Measurements from ENCODE around the gene NLGN3.
"Not testable (repeated sequence)": the region's sequence is repeated elsewhere in the genome, so short reads cannot be mapped to it uniquely, and the experiment has no call there.

NLGN3 gene

DNA sequence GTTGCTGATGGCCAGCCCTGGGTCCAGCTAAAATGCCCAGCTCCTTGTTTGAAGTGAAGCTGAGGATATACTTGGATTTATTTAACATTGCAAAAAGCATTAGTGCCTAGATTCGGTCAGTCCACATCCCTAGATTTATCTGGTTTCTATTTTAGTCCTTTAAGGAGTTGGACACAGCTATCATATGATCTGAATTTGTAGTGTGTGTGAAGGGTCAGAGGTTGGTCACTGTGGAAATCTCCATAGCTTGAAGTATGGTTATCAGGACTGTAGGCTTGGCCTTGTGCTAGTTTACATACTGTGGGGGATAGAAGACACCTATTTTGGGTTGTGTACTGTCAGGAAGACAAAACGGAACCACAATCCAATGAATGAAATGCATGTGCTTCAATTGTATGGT is 28.8 kb downstream of the NLGN3 start:
- DNase-seq: no peak

DNA sequence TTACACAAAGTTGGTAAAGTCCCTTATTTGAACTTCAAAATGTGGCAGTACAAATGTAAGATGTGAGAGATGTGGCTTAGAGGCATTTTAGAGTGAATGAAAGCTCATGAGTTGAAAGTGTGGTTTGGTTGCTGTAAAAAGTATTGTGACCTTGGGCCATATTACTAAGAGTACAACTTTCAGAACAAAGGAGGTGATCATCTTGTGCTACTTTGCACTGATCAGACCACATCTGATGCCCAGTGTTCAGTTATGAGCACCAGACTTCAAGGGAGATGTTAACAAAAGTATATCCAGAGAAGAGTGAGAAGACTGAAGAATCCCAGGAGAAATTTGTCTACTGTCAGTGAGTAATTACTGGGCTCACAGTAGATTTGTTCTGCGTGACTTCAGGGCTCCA is 30.2 kb downstream of the NLGN3 start:
- DNase-seq: no peak

DNA sequence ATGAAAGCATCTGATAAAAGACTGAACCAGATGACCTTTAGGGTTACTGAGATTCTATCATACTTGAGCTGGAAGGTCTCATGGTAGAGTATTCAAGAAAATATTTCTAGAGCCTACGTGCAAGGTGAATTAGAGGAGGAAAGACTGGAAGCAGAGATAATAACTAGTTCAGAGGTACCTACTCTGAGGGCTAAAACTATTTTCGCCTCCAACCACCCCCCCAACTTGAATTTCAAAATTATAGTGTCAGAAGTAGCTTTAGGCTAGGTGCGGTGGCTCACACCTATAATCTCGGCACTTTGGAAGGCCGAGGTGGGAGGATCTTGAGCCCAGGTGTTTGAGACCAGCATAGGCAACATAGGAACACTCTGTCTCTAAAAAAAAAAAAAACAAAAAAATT is 30.9 kb downstream of the NLGN3 start:
- no peak for DNase-seq

DNA sequence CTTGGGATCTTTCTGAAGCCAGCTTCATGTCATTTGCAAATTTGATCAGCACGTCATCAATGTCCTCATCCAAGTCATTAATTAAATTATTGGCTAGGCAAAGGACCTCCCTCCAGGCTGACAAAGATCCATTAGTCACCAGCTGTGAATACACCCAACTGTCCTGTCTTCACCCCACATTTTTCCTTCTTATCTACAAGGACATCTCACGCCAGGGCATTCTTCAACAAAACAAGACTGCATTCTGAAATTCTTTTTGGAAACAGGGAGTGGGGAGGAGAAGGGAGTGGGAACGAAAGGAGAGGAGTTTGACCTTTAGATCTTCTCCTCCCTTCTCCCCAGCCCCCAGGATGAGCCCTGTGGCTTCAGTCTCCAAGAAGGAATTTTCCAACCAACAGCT is 32.7 kb downstream of the NLGN3 start:
- DNase-seq: no peak

DNA sequence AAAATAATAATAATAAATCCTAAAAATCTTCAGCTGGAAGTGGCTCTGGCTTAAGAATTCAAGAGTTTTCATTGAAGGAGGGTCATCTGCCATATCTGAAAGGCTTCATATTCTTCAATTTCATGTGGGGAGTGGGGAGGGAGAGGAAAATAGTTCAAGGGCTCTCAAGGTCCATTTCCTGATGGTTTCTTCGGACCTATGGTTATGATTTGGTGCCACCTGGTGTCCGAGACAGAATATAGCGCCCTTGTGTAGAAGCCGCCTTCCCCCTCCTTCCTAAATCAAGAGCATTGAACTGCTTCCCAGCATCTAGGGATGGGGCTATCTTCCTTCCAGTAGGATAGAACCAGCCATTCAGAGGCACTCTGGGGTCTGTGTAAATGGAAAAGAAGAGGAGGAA is 34.3 kb downstream of the NLGN3 start:
- no peak for DNase-seq

DNA sequence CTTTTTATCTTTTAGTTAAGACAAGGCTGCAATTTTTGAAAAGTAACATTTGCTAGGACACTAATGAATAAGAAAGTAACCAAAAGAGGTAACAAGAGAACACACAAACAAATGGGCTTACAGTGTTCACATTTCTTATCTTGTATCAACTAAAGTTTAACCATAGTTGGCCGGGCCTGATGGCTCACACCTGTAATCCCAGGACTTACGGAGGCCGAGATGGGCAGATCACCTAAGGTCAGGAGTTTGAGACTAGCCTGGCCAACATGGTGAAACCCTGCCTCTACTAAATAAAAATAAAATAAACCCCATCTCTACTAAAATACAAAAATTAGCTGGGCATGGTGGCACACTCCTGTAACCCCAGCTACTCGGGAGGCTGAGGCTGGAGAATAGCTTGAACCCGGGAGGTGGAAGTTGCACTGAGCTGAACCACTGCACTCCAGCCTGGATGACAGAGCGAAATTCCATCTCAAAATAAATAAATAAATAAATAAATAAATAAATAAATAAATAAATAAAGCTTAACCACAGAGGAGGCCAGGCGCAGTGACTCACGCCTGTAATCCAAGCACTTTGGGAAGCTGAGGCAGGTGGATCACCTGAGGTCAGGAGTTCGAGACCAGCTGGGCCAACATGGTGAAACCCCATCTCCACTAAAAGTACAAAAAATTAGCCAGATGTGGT is 36.1 kb downstream of the NLGN3 start:
- DNase-seq: not testable (repeated sequence)

DNA sequence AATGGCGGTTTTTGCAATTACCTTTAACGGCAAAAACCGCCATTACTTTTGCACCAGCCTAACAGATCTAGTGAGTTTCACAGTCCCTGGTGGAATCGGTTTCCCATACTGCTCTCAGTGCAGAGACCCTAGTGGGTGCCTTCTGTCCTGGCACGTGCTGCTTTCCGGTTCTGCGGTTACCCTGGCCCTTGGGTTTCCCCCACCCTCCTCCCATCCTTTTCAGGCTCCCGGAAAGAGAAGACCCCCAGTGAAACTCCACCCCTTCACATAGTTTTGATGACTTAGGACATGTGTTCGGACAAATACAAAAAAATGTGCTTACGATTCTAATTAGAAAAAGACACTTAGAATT is 36.9 kb downstream of the NLGN3 start:
- no peak for DNase-seq

DNA sequence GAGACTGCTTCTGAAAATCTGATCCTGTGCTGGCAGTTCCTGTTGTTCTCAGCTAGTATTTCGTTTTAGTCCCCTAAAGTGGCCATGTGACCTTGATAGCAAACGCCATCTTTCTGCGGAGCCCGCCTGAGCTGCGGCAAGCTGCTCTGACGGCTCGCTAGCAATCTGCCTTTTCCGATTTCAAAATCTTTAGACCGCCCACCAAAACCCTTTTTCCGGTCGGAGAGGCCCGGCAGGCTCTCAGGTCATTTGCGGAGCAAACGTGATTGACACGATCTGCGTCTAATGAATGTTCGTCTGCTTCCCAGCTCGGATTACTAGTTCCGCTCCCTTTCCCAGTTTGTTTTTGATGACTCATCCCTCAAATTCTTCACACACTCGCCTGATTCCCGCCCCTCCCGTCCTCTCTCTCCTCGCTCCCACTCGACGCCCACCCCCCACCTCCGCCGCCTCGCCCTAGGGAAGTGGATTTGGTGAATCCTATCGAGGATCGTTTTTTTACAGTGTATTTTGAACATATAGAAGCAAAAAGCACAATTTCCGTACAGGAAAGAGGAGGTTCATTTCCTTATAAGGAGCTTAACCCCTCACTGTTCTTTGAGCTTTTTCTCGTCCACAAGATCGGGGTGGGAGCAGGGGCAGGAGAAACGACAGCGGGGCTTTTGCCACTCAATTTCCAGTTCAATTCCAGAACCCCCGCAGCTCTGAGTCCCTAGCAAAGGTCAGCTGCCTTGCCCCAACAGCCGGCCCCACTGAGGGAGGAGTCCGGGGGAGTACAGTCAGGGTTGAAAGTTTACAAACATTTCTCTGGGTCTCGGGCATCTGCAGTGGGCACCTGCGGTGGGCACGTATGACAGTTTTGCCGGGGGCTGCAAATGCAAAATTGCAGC is 37.5 kb downstream of the NLGN3 start:
- DNase-seq: peak; percentile 89

DNA sequence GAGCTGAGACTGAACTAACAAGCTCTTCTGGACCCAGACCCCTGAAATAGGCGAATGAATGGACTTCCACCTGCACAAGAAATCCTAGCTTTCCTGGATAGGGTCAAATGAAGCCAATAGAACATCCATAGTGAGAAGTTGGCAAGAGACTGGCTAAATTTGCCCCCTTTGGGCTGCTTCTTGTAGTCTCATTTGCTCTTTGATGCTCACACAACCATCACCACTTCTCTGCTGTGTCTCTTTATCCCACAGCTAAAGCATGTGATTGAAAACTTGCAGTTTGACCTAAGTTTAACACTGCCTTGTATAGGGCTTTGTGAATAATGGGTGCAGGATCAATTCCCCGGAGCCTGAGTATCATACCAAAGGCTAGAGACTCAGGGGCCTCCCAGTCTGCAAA is 38.2 kb downstream of the NLGN3 start:
- no peak for DNase-seq

DNA sequence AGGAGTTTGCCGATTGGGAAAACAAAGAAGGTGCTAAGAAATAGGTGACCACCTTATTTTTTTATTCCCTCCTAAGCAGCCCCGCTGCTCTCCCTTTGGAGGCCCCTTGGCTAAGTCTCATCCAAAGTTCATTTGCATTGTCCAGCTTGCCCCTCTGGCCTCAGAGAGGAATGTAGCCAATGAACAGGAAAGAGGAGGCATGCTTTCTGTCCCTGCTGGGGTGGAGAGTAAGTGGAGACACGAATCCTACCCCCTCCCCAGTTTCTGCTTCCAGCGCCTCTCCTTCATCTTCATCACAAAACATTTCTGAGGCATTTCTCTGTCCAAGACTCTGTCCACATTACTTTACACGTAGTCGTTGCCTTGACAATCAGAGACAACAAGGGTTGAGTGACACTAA is 38.7 kb downstream of the NLGN3 start:
- DNase-seq: no peak

DNA sequence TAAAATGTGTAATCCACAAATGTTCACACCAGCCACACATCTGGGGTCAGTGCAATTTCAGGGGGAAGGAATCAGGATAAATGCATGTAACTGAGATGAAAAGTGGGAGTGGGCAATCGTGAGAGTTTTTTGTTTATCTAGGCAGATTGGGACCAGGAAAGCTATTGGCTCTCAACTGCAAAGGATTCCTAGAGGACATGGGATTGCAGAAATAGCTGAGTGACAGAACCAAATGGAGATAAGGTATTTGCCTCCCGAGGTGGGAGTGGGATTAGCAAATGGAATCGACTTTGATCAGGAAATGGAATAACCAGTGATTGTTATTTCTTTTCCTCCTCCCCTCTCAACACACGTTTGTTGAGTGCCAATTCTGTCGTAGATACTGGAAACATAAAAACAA is 39.5 kb downstream of the NLGN3 start:
- no peak for DNase-seq

DNA sequence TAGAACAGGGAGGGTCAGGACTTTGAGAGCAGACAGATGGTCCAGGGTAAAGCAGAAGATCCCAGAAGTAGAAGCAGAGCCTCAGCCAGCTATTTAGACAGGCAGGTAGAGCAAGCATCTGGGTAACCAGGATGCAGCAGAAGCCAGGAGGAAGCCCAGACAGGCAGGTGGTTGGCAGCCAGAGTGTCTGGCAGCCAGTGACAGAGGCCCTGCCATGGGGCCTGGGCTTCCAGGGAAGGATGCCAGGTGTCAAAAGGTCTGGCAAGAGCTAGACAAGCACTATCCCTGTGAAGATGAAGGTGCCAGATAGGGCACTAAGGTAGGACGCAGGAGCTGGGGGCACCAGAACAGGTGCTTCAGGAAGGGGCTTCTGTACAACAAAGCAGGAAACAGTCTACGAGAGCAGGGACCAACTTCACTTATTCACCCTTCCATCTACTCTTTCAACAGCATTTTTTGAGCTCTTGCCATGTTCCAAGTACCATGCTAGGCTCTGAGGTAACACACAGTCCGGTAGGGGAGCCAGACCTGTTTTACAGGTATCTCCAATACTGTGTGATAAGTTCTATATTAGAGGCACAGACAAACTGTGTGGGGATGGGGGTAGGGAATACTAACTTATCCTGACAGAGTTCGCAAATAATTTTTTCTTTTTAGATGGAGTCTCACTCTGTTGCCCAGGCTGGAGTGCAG is 40.3 kb downstream of the NLGN3 start:
- DNase-seq: no peak

DNA sequence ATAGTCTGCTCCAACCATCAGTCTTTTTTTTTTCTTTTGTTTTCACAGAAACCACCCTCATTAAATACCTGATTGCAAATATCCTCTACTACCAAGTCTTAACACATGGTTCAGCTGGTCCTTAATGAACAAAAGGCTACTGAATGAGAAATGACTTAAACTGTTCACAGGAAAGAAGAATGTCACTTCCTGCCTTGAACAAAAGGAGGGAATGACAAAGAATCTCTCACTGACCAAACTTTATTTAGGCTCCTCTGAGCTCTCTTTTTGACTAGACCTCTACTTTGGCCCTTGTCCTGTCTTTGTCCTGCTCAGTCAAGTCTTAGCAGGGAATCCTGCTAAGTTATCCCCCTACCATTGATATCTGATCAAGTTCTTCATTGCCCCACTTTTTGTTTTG is 46.6 kb downstream of the NLGN3 start:
- DNase-seq: no peak

DNA sequence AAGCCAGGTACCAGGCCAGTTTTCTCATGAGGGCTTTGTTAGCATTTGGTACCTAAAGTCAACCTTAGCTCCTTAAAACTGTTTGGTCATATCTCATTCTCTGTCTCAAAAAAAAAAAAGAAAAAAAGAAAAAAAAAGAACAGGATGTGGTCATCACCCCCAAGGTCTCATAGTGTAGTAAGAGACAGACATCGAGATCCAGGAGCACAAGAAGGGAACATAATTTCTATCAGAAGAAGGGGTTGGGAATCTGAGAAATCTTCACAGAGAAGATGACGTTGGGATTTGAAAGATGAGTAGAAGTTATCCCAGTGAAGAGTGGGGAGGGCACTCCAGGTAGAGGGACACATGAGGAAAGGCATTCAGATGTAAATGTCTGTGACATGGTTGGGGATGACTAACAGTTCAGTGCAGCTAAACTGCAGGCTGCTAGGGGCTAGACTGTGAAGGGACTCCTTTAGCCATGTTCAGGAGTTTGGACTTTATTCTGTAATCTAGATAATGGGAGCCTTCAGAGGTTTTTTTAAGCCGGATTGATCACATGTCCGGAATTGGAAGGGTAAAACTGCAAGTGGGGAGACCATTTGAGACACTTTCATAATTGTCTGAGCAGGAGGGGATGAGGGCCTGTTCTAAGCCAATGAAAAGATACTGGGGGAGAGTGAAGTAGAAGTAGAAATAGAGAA is 51.5 kb downstream of the NLGN3 start:
- DNase-seq: no peak

DNA sequence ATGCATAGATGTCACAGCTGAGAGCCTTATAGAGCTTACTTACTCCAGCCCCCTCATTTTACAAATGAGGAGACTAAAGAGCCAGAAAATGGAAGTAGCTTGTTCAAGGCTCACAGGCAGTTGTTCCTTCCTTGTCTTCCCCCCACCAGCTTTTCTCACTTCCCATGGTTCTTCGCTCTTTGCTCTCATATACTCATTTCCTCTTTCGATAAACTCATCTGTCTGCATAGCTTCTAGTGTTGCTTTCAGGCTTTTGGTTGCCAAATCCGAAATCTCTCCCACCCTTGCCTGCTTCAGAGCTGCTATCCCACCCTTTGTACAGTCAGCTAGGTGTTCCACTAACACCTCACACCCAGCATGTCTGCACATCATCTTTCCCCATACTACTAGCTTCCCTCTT is 53.4 kb downstream of the NLGN3 start:
- no peak for DNase-seq

DNA sequence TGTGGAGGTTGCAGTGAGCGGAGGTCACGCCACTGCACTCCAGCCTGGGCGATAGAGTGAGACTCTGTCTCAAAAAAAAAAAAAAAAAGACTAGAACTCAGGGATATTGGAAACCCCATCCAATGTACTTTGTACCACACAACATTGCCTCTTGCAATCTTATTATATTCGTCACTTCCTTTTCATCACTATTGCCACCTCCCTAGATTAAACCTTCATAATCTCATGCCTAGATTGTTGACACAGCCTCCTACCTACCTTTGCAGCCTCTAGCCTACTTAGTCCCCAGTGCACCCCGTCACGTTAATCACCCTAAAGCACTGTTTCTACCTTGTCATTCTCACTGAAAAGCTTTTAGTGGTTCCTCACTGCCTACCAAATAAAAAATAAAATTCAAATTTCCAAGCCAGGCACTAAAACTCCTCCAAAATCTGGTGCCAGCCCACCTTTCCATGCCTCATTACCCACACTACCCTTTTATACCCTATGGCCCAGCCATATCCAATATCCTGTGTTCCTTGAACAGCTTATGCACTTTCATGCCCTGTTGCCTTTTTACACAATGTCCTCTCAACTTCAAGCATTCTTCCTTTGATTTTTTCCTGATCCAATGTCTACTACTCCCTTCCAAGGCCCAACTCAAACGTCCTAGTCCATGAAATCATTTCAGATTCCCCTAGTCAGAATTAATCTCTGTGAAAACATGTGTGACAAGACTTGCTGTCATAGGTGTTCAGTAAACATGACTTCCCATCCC is 54.8 kb downstream of the NLGN3 start:
- no peak for DNase-seq

DNA sequence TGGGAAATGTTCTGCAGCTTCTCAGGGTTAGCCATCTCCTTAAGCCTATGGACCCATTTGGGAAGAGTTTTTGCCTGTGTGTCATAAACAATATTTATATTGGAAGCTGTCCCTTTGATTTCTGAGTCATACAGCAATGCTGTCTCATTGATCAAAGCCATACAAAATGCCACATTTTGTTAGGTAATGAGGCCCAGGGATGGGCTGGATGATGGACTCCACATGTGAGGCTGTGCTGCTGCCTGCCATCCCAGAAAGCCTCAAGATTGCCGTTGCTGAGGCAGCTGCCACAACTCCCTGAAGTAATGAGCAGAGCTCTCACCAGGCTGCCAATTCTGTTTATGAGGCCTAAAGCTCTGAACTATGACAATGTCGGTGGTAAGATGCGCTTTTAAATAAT is 66.2 kb downstream of the NLGN3 start:
- no peak for DNase-seq

DNA sequence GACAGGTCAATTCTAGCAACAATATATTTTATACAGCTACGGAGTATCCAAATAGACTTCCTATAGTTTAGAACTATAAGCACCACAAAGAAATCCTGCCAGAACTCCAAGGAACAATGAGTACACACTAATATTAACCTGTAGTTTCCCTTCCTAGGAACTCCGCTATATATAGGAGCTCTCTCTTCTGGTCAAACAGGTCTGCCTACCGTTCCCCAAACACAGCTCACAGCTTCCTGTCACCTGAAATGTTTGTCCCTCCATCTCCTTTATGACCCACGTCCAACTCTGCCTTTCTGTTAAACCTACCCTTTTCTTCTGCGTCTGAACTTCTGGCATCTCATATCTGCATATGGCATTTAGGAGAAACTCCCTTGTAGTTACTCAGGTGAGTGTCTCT is 67.9 kb downstream of the NLGN3 start:
- no peak for DNase-seq

DNA sequence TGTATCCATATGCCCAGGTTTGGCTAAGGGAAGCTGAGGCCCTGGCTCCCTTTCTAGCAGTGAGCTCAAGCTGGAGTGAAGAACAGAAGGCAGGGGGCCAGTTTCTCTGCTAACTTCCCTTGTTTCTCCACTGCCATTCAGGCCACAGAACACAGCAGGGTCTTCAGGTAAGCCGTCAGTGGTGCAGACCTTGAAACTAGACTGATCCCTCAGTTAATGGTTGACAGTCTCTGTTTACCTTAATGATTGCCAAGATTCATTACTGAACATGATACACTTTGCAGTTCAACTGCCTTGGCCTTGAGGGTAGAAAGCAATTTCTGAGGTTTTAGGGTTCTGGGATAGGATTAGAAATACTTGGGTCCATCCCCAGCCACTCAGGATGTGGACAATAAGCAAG is 69.5 kb downstream of the NLGN3 start:
- no peak for DNase-seq

DNA sequence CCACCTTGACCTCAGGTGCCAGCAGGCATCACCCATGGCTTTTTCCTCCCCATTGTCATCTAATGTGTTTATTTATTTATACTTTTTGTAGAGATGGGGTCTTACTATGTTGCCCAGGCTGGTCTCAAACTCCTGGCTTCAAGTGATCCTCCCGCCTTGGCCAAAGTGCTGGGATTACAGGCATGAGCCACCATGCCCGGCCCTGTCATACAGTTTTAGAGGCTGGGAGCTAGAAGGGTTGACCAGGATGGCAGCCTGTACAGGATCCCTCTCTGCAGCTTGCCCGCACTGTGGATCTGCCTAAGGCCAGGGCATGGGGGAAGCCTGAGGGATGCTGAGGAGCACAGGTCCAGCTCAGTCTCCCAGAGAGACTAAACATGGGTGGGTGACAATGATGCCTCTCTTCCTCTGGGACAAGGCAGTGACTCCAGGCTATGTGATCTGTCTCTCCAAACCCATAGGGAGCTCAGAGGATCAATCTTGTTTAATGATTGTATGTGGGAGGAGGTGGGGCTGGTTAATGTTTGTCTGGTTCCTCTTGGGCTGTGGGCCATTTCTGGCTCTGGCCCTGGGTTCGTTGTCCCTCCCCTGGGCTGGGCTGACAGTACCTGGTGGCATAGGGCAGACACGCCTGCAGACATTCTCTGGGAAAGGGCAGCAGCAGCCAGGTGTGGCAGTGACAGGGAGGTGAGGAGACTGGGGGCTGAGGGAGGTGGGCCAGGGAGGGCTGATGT is 70.1 kb downstream of the NLGN3 start:
- DNase-seq: no peak

DNA sequence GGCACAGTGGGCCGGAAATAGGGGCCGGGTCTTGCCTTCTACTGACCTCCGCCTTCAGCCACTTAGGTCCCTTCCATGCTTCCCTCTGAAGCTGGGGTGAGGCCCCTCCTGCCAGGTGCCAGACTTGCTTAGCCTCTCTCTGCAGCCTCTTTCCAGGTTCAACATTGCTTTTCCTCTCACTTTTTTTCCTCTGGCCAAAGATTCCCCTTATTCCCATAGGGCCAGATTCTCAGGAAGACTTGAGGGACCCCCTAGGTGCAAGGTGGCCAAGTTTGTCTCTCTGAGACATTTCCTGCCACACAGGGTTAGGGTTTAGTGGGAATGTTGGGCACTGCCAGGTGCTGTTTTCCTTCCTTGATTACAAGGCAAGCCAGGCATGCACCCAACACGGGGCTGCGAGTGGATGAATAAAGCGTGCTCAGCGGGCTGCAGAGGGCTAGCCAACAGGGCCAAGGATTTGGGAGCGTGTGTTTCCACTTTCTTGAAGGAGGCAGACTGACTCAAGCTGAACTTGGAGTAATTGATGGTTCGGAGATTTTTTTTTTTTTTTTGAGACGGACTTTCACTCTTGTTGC is 70.8 kb downstream of the NLGN3 start:
- no peak for DNase-seq

DNA sequence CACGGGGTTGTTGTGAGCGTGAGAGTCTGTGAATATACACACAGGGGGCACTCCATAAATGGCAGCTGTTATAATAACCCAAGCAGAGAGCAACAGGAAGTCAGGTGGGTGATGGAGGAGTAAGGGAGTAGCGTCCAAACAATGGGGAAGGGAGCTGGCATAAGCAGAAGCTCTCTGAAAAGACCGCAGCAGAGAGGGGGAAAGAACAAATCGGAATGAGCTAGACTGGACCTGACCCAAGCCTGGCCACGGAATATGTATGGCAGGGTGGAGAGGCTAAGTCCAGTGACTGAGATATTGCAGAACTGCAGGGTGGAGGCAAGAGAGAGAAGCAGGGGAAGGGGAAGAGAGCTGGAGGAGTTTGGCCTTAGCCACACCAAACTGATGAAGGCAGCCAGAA is 71.8 kb downstream of the NLGN3 start:
- no peak for DNase-seq

Measured in NCI-H1048 (cell line).